Uterus (tissue), 4 donors: Measurements from ENCODE around the gene PERM1. TPM values are rescaled to one million over a fixed set of nuclear protein-coding genes. Genes with fewer than 3 reads are reported as not detected.
A peak's percentile ranks its signal among the peaks of the same experiment; 100 is the strongest.

Experiments used
- DNase-seq, 2 donors: peaks; one replicate each; pipeline ENCODE4 v3.0.0-alpha.2; 2019 to 2020
- H3K27ac ChIP-seq, 2 donors: fragments of 200-600 bp; sonication (generic); 1 replicate in 1 of 2; 2 replicates in 1 of 2; pipeline ENCODE4 v1.5.1; 2016 to 2018
- H3K27me3 ChIP-seq, 2 donors: fragments of 200-600 bp; sonication (generic); one replicate each; pipeline ENCODE4 v1.5.1; 2018 to 2019; ENCODE audit warnings: control low read depth in 1 of 2
- H3K36me3 ChIP-seq, 2 donors: fragments of 200-600 bp; sonication (generic); one replicate each; pipeline ENCODE4 v1.5.1; 2019; ENCODE audit warnings: control low read depth in 1 of 2
- H3K4me1 ChIP-seq, 2 donors: fragments of 200-600 bp; sonication (generic); one replicate each; pipeline ENCODE4 v1.5.1; 2018 to 2019; ENCODE audit warnings: control low read depth in 1 of 2
- H3K4me3 ChIP-seq, 2 donors: fragments of 200-600 bp; sonication (generic); 1 replicate in 1 of 2; 2 replicates in 1 of 2; pipeline ENCODE4 v1.5.1; 2018 to 2019; ENCODE audit warnings: mild to moderate bottlenecking in 1 of 2
- H3K9me3 ChIP-seq, 2 donors: fragments of 200-600 bp; sonication (generic); one replicate each; pipeline ENCODE4 v1.5.1; 2019; ENCODE audit warnings: control low read depth in 1 of 2
- CTCF ChIP-seq, 4 experiments: fragments of 200-600 bp in 2 of 4; fragments of 450-650 bp in 2 of 4; sonication (generic) in 2 of 4; IDR thresholded peaks; one replicate each; pipeline ENCODE4 v1.5.1; 2016 to 2019; ENCODE audit warnings: antibody characterized with exemption in 4 of 4, mild to moderate bottlenecking in 2 of 4, moderate library complexity in 1 of 4
- POLR2A ChIP-seq, 2 donors: fragments of 450-650 bp; IDR thresholded peaks; one replicate each; pipeline ENCODE4 v1.6.1; 2016; ENCODE audit warnings: antibody characterized with exemption in 2 of 2, mild to moderate bottlenecking in 1 of 2, moderate library complexity in 1 of 2
- intact Hi-C: fragments of 100-400 bp; cut with DNase I; formaldehyde crosslinking; loops from one replicate; pipeline ENCODE4 v1.15.1; 2023; ENCODE audit warnings: low total_unique reads
- total RNA-seq, 4 donors: library from RNA; depleted of rRNA in 3 of 4; stranded (reverse); fragments of >200 nt in 3 of 4; gene quantifications; one replicate each; pipeline versions ENCODE4 v1.1.0 to v1.2.4, GENCODE V29; 2014 to 2023
- donor health status: DM: yes; HTN: yes; CAD: no.

Gene PERM1
- total RNA-seq, 4 donors from 2014 or later: 2.3 TPM; not detected in 3

GRCh38 chr1:966704-967300 lies 15.1 kb downstream of the PERM1 start:
- H3K27ac ChIP-seq: peak overlapping the region in 1 of 2 donors; percentile 8
- peak; percentile 45 to 66 for DNase-seq

GRCh38 chr1:966135-966703 lies 15.7 kb downstream of the PERM1 start, which contains the start of gene PLEKHN1:
Gene PLEKHN1 (plus strand): TSS chr1:966482. CDS start chr1:966532, 50 bp downstream.
- no peaks in the 10 kb centered on the region for H3K36me3 ChIP-seq
- intact Hi-C loops: no loop called here
- peaks cover 0 to 7% of the 10 kb centered on the region in 2 donors for H3K4me1 ChIP-seq
- peak within 1 kb of the TSS; percentile 38 to 45 for H3K4me3 ChIP-seq
- TF ChIP-seq POLR2A (IDR thresholded peaks at IDR 0.05): no peak
- no peak for TF ChIP-seq CTCF (IDR thresholded peaks at IDR 0.05)
- H3K9me3 ChIP-seq: no peaks in the 10 kb centered on the region
- H3K27me3 ChIP-seq: peaks cover 9 to 10% of the 10 kb centered on the region in 2 donors
- peak within 1 kb of the TSS in 1 of 2 donors; percentile 8 for H3K27ac ChIP-seq
- DNase-seq: no peak

More at GRCh38 chr1:966704-967300, 15.1 kb downstream of the PERM1 start:
- intact Hi-C loops: no loop called here
- no peaks in the 10 kb centered on the region for H3K36me3 ChIP-seq
- H3K27me3 ChIP-seq: peaks cover 10 to 15% of the 10 kb centered on the region in 2 donors
- peak overlapping the region; percentile 38 to 45 for H3K4me3 ChIP-seq
- H3K9me3 ChIP-seq: no peaks in the 10 kb centered on the region
- peaks cover 0 to 7% of the 10 kb centered on the region in 2 donors for H3K4me1 ChIP-seq
- TF ChIP-seq POLR2A (IDR thresholded peaks at IDR 0.05) (no peak), CTCF (IDR thresholded peaks at IDR 0.05) (no peak)

GRCh38 chr1:965526-966134 lies 16.3 kb downstream of the PERM1 start:
- Histone ChIP-seq H3K36me3 (no peaks in the 10 kb centered on the region), H3K9me3 (no peaks in the 10 kb centered on the region), H3K27ac (no peak overlapping the region), H3K4me3 (no peak overlapping the region), H3K4me1 (peaks cover 0 to 7% of the 10 kb centered on the region in 2 donors), H3K27me3 (peaks cover 3 to 4% of the 10 kb centered on the region in 2 donors)
- TF ChIP-seq POLR2A (IDR thresholded peaks at IDR 0.05) (no peak), CTCF (IDR thresholded peaks at IDR 0.05) (no peak)
- no peak for DNase-seq
- intact Hi-C loops: no loop called here

GRCh38 chr1:964691-965525 lies 17.0 kb downstream of the PERM1 start:
- H3K36me3 ChIP-seq: no peaks in the 10 kb centered on the region
- no peaks in the 10 kb centered on the region for H3K27me3 ChIP-seq
- H3K9me3 ChIP-seq: no peaks in the 10 kb centered on the region
- H3K4me3 ChIP-seq: no peak overlapping the region
- TF ChIP-seq POLR2A (IDR thresholded peaks at IDR 0.05): no peak
- TF ChIP-seq CTCF (IDR thresholded peaks at IDR 0.05): no peak
- DNase-seq: no peak
- H3K27ac ChIP-seq: no peak overlapping the region
- intact Hi-C loops: no loop called here
- peaks cover 0 to 7% of the 10 kb centered on the region in 2 donors for H3K4me1 ChIP-seq
